ENCODE results near the gene SOX18. TPM values are rescaled to one million over a fixed set of nuclear protein-coding genes. Genes with fewer than 3 reads are reported as not detected.

SOX18 gene
- total and polyA plus RNA-seq, 2 experiments from 2014 or later = 0.21 TPM; not detected in 1

GRCh38 chr20:64086801-64087200 lies 37.4 kb upstream of the SOX18 start:
- Histone ChIP-seq H3K36me3 (ENCODE audit: insufficient read depth) (no peaks in the 10 kb centered on the region), H3K4me3 (no peak overlapping the region), H3F3A (replicated peaks; ENCODE audit: low read depth) (0 out of 2 replicates have a peak, but pooled peaks cover 2% of the 10 kb centered on the region), H3K27ac (ENCODE audit: low read depth) (no peak overlapping the region), H2AFZ (no peak overlapping the region), H3K4me1 (ENCODE audit: insufficient read depth) (peaks cover 16% of the 10 kb centered on the region; the same call in 1 of the 2 replicates), H3K9me2 (ENCODE audit: insufficient read depth) (no peaks in the 10 kb centered on the region), H3K4me2 (no peak overlapping the region), H3K79me2 (replicated peaks; ENCODE audit: insufficient read depth) (no peaks in the 10 kb centered on the region), H3K27me3 (ENCODE audit: insufficient read depth) (peaks cover 37% of the 10 kb centered on the region), H4K20me1 (replicated peaks; ENCODE audit: insufficient read depth) (no peaks in the 10 kb centered on the region)
- H3K36me3 Mint-ChIP-seq (ENCODE audit: low read depth) = no peaks in the 10 kb centered on the region; the same call in 2 of the 3 replicates
- no peak overlapping the region for H3K27ac Mint-ChIP-seq
- peaks cover 41% of the 10 kb centered on the region for H3K27me3 Mint-ChIP-seq (ENCODE audit: insufficient read depth, low read depth, poor library complexity)
- DNase-seq (ENCODE audit: low spot score) (no peak), ATAC-seq (no peak)
- TF ChIP-seq JUNB (IDR thresholded peaks at IDR 0.05; ENCODE audit: unreplicated experiment) = no peak
- no peak for TF ChIP-seq ZNF331 (CRISPR knock-in tag; IDR thresholded peaks at IDR 0.05; ENCODE audit: low read depth)
- no peak for TF ChIP-seq ETS1 (IDR thresholded peaks at IDR 0.05)
- peaks cover 3% of the 10 kb centered on the region; the same call in 1 of the 3 replicates for H3K9me3 Mint-ChIP-seq
- peaks cover 16% of the 10 kb centered on the region for H3K4me1 Mint-ChIP-seq
- H3K4me3 Mint-ChIP-seq = no peak overlapping the region

DNA sequence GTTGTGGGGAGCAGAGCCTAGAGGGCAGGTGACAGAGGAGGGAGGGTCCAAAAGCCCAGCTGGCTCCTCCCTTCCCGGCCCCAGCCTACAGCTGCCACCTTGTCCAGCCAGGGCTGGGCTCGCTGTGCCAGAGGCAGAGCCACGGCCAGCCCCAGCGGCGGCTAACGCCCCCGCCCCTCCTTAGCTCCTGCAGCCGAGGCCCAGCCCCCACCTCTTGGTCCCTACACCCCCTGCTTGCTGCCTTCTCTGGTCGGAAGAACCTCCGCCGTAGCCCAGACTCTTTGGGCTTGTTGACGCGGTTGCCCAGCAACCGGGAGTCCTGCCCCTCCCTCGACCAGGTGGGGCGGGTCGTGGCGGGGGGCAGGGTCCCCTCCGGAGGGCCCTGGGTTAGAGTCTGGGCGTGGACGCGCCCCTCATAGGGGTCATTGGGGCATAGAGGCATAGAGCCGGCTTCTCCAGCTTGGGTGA lies 35.3 kb upstream of the SOX18 start:
- Histone ChIP-seq H3F3A (replicated peaks; ENCODE audit: low read depth) (0 out of 2 replicates have a peak, but pooled peaks cover 7% of the 10 kb centered on the region), H3K27me3 (ENCODE audit: insufficient read depth) (peaks cover 50% of the 10 kb centered on the region), H3K79me2 (replicated peaks; ENCODE audit: insufficient read depth) (no peaks in the 10 kb centered on the region), H3K27ac (ENCODE audit: low read depth) (no peak overlapping the region), H3K4me1 (ENCODE audit: insufficient read depth) (peaks cover 16% of the 10 kb centered on the region; the same call in 1 of the 2 replicates), H3K4me2 (peak overlapping the region; percentile 90), H2AFZ (peak overlapping the region; percentile 94), H4K20me1 (replicated peaks; ENCODE audit: insufficient read depth) (no peaks in the 10 kb centered on the region), H3K36me3 (ENCODE audit: insufficient read depth) (no peaks in the 10 kb centered on the region), H3K4me3 (peak overlapping the region; percentile 62), H3K9me2 (ENCODE audit: insufficient read depth) (no peaks in the 10 kb centered on the region)
- H3K4me3 Mint-ChIP-seq = peak overlapping the region; percentile 83
- TF ChIP-seq NANOG (IDR thresholded peaks at IDR 0.05; ENCODE audit: borderline replicate concordance) (no peak), EZH2 (IDR thresholded peaks at IDR 0.05; ENCODE audit: low read depth, unreplicated experiment) (peak; percentile 5)
- peaks cover 55% of the 10 kb centered on the region for H3K27me3 Mint-ChIP-seq (ENCODE audit: insufficient read depth, low read depth, poor library complexity)
- H3K27ac Mint-ChIP-seq = no peak overlapping the region
- H3K36me3 Mint-ChIP-seq (ENCODE audit: low read depth) = no peaks in the 10 kb centered on the region; the same call in 2 of the 3 replicates
- H3K4me1 Mint-ChIP-seq = peaks cover 24% of the 10 kb centered on the region
- ATAC-seq (peak; percentile 50), DNase-seq (ENCODE audit: low spot score) (peak; percentile 69)
- peaks cover 3% of the 10 kb centered on the region; the same call in 1 of the 3 replicates for H3K9me3 Mint-ChIP-seq

- Histone ChIP-seq H3K9me2 (ENCODE audit: insufficient read depth) (no peaks in the 10 kb centered on the region), H3K79me2 (replicated peaks; ENCODE audit: insufficient read depth) (no peaks in the 10 kb centered on the region), H3K4me3 (peak within 1 kb of the TSS; percentile 62), H2AFZ (peak within 1 kb of the TSS; percentile 94), H3K27ac (ENCODE audit: low read depth) (no peak within 1 kb of the TSS), H3K27me3 (ENCODE audit: insufficient read depth) (peaks cover 50% of the 10 kb centered on the region), H4K20me1 (replicated peaks; ENCODE audit: insufficient read depth) (no peaks in the 10 kb centered on the region), H3K4me2 (peak within 1 kb of the TSS; percentile 90), H3K36me3 (ENCODE audit: insufficient read depth) (no peaks in the 10 kb centered on the region), H3F3A (replicated peaks; ENCODE audit: low read depth) (0 out of 2 replicates have a peak, but pooled peaks cover 7% of the 10 kb centered on the region), H3K4me1 (ENCODE audit: insufficient read depth) (peaks cover 16% of the 10 kb centered on the region; the same call in 1 of the 2 replicates)
- ATAC-seq = peak; percentile 17
- no peak for TF ChIP-seq NANOG (IDR thresholded peaks at IDR 0.05; ENCODE audit: borderline replicate concordance)
- peak; percentile 59 for TF ChIP-seq EZH2 (IDR thresholded peaks at IDR 0.05; ENCODE audit: low read depth, unreplicated experiment)
- TF ChIP-seq, protein P1, sequence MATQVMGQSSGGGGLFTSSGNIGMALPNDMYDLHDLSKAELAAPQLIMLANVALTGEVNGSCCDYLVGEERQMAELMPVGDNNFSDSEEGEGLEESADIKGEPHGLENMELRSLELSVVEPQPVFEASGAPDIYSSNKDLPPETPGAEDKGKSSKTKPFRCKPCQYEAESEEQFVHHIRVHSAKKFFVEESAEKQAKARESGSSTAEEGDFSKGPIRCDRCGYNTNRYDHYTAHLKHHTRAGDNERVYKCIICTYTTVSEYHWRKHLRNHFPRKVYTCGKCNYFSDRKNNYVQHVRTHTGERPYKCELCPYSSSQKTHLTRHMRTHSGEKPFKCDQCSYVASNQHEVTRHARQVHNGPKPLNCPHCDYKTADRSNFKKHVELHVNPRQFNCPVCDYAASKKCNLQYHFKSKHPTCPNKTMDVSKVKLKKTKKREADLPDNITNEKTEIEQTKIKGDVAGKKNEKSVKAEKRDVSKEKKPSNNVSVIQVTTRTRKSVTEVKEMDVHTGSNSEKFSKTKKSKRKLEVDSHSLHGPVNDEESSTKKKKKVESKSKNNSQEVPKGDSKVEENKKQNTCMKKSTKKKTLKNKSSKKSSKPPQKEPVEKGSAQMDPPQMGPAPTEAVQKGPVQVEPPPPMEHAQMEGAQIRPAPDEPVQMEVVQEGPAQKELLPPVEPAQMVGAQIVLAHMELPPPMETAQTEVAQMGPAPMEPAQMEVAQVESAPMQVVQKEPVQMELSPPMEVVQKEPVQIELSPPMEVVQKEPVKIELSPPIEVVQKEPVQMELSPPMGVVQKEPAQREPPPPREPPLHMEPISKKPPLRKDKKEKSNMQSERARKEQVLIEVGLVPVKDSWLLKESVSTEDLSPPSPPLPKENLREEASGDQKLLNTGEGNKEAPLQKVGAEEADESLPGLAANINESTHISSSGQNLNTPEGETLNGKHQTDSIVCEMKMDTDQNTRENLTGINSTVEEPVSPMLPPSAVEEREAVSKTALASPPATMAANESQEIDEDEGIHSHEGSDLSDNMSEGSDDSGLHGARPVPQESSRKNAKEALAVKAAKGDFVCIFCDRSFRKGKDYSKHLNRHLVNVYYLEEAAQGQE (IDR thresholded peaks at IDR 0.05; ENCODE audit: unreplicated experiment) = no peak
- no peak for TF ChIP-seq EZH2phosphoT487 (IDR thresholded peaks at IDR 0.05; ENCODE audit: unreplicated experiment)
- TF ChIP-seq POLR2AphosphoS5 (IDR thresholded peaks at IDR 0.05; ENCODE audit: low read depth) = peak; percentile 56; the same call in 1 of the 2 replicates
- H3K4me1 Mint-ChIP-seq = peaks cover 25% of the 10 kb centered on the region
- H3K36me3 Mint-ChIP-seq (ENCODE audit: low read depth) = no peaks in the 10 kb centered on the region; the same call in 2 of the 3 replicates
- peaks cover 55% of the 10 kb centered on the region for H3K27me3 Mint-ChIP-seq (ENCODE audit: insufficient read depth, low read depth, poor library complexity)
- H3K4me3 Mint-ChIP-seq = peak within 1 kb of the TSS; percentile 83
- peak; percentile 36 for DNase-seq (ENCODE audit: low spot score)
- peak within 1 kb of the TSS; percentile 68; the same call in 1 of the 2 replicates for H3K27ac Mint-ChIP-seq
- H3K9me3 Mint-ChIP-seq = peaks cover 3% of the 10 kb centered on the region; the same call in 1 of the 3 replicates
Observed at GRCh38 chr20:64083804-64084684, 34.6 kb upstream of the SOX18 start, which contains the start of gene LKAAEAR1. LKAAEAR1 (minus strand) TSS chr20:64084398; CDS start chr20:64084219, 179 bp downstream.

All from GM23338 (cell line).